SK-N-SH (cell line): Measurements from ENCODE around the gene PZP. TPM values are rescaled to one million over a fixed set of nuclear protein-coding genes. Genes with fewer than 3 reads are reported as not detected.

ENCODE experiments used
- CTCF ChIA-PET: fragments of 300-600, 350-600 bp; formaldehyde crosslinking; extraction: SDS; loops from one replicate; lab custom pipeline; 2021; lab: Yijun Ruan, JAX
- POLR2A ChIA-PET: fragments of 350-600 bp; sonication (Branson Sonifier 250); formaldehyde crosslinking; extraction: SDS; loops from one replicate; lab custom pipeline; 2020; ENCODE audit warnings: antibody characterized with exemption, inconsistent platforms; lab: Yijun Ruan, JAX
- DNase-seq: peaks from one replicate; pipeline ENCODE4 v3.0.0; 2012
- H2AFZ ChIP-seq: fragments of 200-600 bp; sonication (generic); 2 replicates; pipeline ENCODE4 v1.8.1; 2016; ENCODE audit warnings: antibody characterized with exemption, mild to moderate bottlenecking, low read depth
- H3F3A ChIP-seq: fragments of 200-600 bp; sonication (generic); replicated peaks from 2 replicates; pipeline ENCODE3; 2016; ENCODE audit warnings: antibody characterized with exemption, mild to moderate bottlenecking; ENCODE audit not compliant: insufficient read depth
- H3K27ac ChIP-seq, 2 experiments: fragments of 200-500 bp in 1 of 2; fragments of 200-600 bp in 1 of 2; sonication (Bioruptor generic) in 1 of 2; sonication (generic), shearing (Covaris generic) in 1 of 2; 2 replicates each; pipeline versions ENCODE4 v1.5.1 to v1.6.1; 2014 to 2016; ENCODE audit warnings: low read depth in 2 of 2, inconsistent platforms in 1 of 2, low read length in 1 of 2, mild to moderate bottlenecking in 1 of 2, mixed read lengths in 1 of 2
- H3K27me3 ChIP-seq: fragments of 200-600 bp; sonication (generic), shearing (Covaris generic); 2 replicates; pipeline ENCODE4 v1.6.1; 2016; ENCODE audit warnings: mixed run types; ENCODE audit not compliant: insufficient read depth
- H3K36me3 ChIP-seq, 2 experiments: fragments of 200-500 bp in 1 of 2; fragments of 200-600 bp in 1 of 2; sonication (Bioruptor generic) in 1 of 2; sonication (generic) in 1 of 2; replicated peaks in 1 of 2; 2 replicates each; pipeline versions ENCODE3 to v1.5.1; 2014 to 2016; ENCODE audit warnings: low read length in 1 of 2, mild to moderate bottlenecking in 1 of 2; ENCODE audit not compliant: insufficient read depth in 2 of 2, control insufficient read depth in 1 of 2
- H3K4me1 ChIP-seq, 2 experiments: fragments of 200-500 bp in 1 of 2; fragments of 200-600 bp in 1 of 2; sonication (Bioruptor generic) in 1 of 2; sonication (generic), shearing (Covaris generic) in 1 of 2; 2 replicates each; pipeline versions ENCODE4 v1.5.1 to v1.6.1; 2014 to 2016; ENCODE audit warnings: low read depth in 1 of 2, low read length in 1 of 2, mixed run types in 1 of 2; ENCODE audit not compliant: insufficient read depth in 2 of 2, control insufficient read depth in 1 of 2
- H3K4me2 ChIP-seq: fragments of 200-600 bp; sonication (generic), shearing (Covaris generic); 2 replicates; pipeline ENCODE4 v1.6.1; 2017; ENCODE audit warnings: mixed run types
- H3K4me3 ChIP-seq, 2 experiments: fragments of 200-500 bp in 1 of 2; fragments of 200-600 bp in 1 of 2; sonication (Bioruptor generic) in 1 of 2; sonication (generic), shearing (Covaris generic) in 1 of 2; 2 replicates each; pipeline versions ENCODE4 v1.5.1 to v1.8.1; 2014 to 2016; ENCODE audit warnings: low read depth in 2 of 2, inconsistent platforms in 1 of 2, low read length in 1 of 2, mild to moderate bottlenecking in 1 of 2, mixed read lengths in 1 of 2, moderate library complexity in 1 of 2
- H3K79me2 ChIP-seq: fragments of 200-600 bp; sonication (generic); 2 replicates; pipeline ENCODE4 v1.8.1; 2017; ENCODE audit warnings: mild to moderate bottlenecking; ENCODE audit not compliant: insufficient read depth
- H3K9ac ChIP-seq: fragments of 200-600 bp; sonication (generic); 2 replicates; pipeline ENCODE4 v1.6.1; 2017; ENCODE audit warnings: mixed run types
- H3K9me2 ChIP-seq: fragments of 200-600 bp; sonication (generic); 2 replicates; pipeline ENCODE4 v1.6.1; 2017; ENCODE audit warnings: mixed run types
- H3K9me3 ChIP-seq: fragments of 200-600 bp; sonication (generic); 2 replicates; pipeline ENCODE4 v1.6.1; 2017; ENCODE audit warnings: mixed run types, mild to moderate bottlenecking, moderate library complexity
- H4K20me1 ChIP-seq: fragments of 200-600 bp; sonication (generic); 2 replicates; pipeline ENCODE4 v1.6.1; 2017; ENCODE audit warnings: mild to moderate bottlenecking, mixed run types; ENCODE audit not compliant: insufficient read depth
- ELF1 ChIP-seq: IDR thresholded peaks from 2 replicates; pipeline ENCODE4 v1.4.0; 2012
- EP300 ChIP-seq, 2 experiments: IDR thresholded peaks; 2 replicates each; pipeline versions ENCODE4 v1.4.0 to v1.6.1; 2012; ENCODE audit warnings: borderline replicate concordance in 1 of 2, low read depth in 1 of 2, low read length in 1 of 2
- EZH2phosphoT487 ChIP-seq: fragments of 200-600 bp; sonication (generic); IDR thresholded peaks from 2 replicates; pipeline ENCODE4 v1.6.1; 2017; ENCODE audit warnings: low read depth, mixed run types, mild to moderate bottlenecking, antibody characterized with exemption, moderate library complexity, borderline replicate concordance
- FOXM1 ChIP-seq: IDR thresholded peaks from 2 replicates; pipeline ENCODE4 v1.4.0; 2012; ENCODE audit warnings: low read depth, mild to moderate bottlenecking
- GABPA ChIP-seq: IDR thresholded peaks from 2 replicates; pipeline ENCODE4 v1.4.0; 2012; ENCODE audit warnings: low read depth, mild to moderate bottlenecking
- GATA2 ChIP-seq: sonication (generic); formaldehyde crosslinking; IDR thresholded peaks from 2 replicates; pipeline ENCODE4 v1.5.0; 2020; ENCODE audit warnings: mild to moderate bottlenecking, missing genetic modification reagents
- JUND ChIP-seq: IDR thresholded peaks from 2 replicates; pipeline ENCODE4 v1.4.0; 2012
- NFIC ChIP-seq: IDR thresholded peaks from 2 replicates; pipeline ENCODE4 v1.4.0; 2012; ENCODE audit warnings: borderline replicate concordance
- NRF1 ChIP-seq: IDR thresholded peaks from 2 replicates; pipeline ENCODE4 v1.6.1; 2012; ENCODE audit warnings: low read depth, mild to moderate bottlenecking, low read length
- RAD21 ChIP-seq: IDR thresholded peaks from 2 replicates; pipeline ENCODE4 v1.6.1; 2012; ENCODE audit warnings: mild to moderate bottlenecking, low read length
- REST ChIP-seq: IDR thresholded peaks from 2 replicates; pipeline ENCODE4 v1.6.1; 2012; ENCODE audit warnings: mild to moderate bottlenecking, low read depth, low read length, moderate library complexity
- SIN3A ChIP-seq: IDR thresholded peaks from 2 replicates; pipeline ENCODE4 v1.6.1; 2012; ENCODE audit warnings: low read depth, mild to moderate bottlenecking, low read length, moderate library complexity, borderline replicate concordance
- TAF1 ChIP-seq: IDR thresholded peaks from 2 replicates; pipeline ENCODE4 v1.6.1; 2012; ENCODE audit warnings: low read depth, mild to moderate bottlenecking, low read length, moderate library complexity, borderline replicate concordance
- ZBTB33 ChIP-seq: IDR thresholded peaks from 2 replicates; pipeline ENCODE4 v1.4.0; 2012; ENCODE audit warnings: low read depth, borderline replicate concordance
- WGBS: methylation state at CpG from one replicate; pipeline ENCODE4 v1.1.6; 2017; ENCODE audit warnings: low lambda C conversion rate; 5-methylcytosine and 5-hydroxymethylcytosine counted together
- polyA plus RNA-seq, 3 experiments: library from polyadenylated mRNA; depleted of rRNA; stranded (reverse); fragments of >200 nt; gene quantifications; 2 replicates each; pipeline ENCODE4 v1.2.3, GENCODE V29; 2012
- TF ChIP-seq, protein P1 (sequence below): IDR thresholded peaks from 2 replicates; pipeline ENCODE4; 2012
- TF ChIP-seq, protein P2 (sequence below): IDR thresholded peaks from 2 replicates; pipeline ENCODE4 v1.4.0; 2012; ENCODE audit warnings: low read depth
- TF ChIP-seq, protein P3 (sequence below): fragments of 200-600 bp; sonication (generic); IDR thresholded peaks from 2 replicates; pipeline ENCODE4 v1.6.1; 2017; ENCODE audit warnings: antibody characterized with exemption, mild to moderate bottlenecking, moderate library complexity

Gene PZP
- polyA plus RNA-seq, 1 of the 3 experiments (the other 2 are of a cell fraction), result not detected

- TF ChIP-seq NRF1, result no peak
- TF ChIP-seq REST, result no peak
- TF ChIP-seq GATA2 (CRISPR knock-in tag), result no peak
- TF ChIP-seq, protein P1, sequence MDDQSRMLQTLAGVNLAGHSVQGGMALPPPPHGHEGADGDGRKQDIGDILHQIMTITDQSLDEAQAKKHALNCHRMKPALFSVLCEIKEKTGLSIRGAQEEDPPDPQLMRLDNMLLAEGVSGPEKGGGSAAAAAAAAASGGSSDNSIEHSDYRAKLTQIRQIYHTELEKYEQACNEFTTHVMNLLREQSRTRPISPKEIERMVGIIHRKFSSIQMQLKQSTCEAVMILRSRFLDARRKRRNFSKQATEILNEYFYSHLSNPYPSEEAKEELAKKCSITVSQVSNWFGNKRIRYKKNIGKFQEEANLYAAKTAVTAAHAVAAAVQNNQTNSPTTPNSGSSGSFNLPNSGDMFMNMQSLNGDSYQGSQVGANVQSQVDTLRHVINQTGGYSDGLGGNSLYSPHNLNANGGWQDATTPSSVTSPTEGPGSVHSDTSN, result no peak
- TF ChIP-seq SIN3A, result no peak
- no peak for TF ChIP-seq EP300 (IDR thresholded peaks at IDR 0.05; ENCODE audit: borderline replicate concordance in 1 of 2, low read depth in 1 of 2, low read length in 1 of 2)
- no peak for TF ChIP-seq RAD21
- no peak for TF ChIP-seq EZH2phosphoT487
- TF ChIP-seq FOXM1, result no peak
- no peak for TF ChIP-seq GABPA
- TF ChIP-seq NFIC, result no peak
- TF ChIP-seq ELF1, result no peak
- no peak for TF ChIP-seq ZBTB33
- TF ChIP-seq TAF1, result no peak
- TF ChIP-seq, protein P2, sequence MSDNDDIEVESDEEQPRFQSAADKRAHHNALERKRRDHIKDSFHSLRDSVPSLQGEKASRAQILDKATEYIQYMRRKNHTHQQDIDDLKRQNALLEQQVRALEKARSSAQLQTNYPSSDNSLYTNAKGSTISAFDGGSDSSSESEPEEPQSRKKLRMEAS, result no peak
- no peak for TF ChIP-seq JUND
- TF ChIP-seq, protein P3, sequence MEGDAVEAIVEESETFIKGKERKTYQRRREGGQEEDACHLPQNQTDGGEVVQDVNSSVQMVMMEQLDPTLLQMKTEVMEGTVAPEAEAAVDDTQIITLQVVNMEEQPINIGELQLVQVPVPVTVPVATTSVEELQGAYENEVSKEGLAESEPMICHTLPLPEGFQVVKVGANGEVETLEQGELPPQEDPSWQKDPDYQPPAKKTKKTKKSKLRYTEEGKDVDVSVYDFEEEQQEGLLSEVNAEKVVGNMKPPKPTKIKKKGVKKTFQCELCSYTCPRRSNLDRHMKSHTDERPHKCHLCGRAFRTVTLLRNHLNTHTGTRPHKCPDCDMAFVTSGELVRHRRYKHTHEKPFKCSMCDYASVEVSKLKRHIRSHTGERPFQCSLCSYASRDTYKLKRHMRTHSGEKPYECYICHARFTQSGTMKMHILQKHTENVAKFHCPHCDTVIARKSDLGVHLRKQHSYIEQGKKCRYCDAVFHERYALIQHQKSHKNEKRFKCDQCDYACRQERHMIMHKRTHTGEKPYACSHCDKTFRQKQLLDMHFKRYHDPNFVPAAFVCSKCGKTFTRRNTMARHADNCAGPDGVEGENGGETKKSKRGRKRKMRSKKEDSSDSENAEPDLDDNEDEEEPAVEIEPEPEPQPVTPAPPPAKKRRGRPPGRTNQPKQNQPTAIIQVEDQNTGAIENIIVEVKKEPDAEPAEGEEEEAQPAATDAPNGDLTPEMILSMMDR, result no peak
- Histone ChIP-seq H4K20me1 (no peaks in the 10 kb centered on the region), H3F3A (no peaks in the 10 kb centered on the region), H3K4me1 (no peaks in the 10 kb centered on the region), H3K27ac (no peak overlapping the region), H3K4me3 (no peak overlapping the region), H3K27me3 (no peaks in the 10 kb centered on the region), H3K36me3 (no peaks in the 10 kb centered on the region), H3K9ac (no peak overlapping the region), H3K9me3 (no peaks in the 10 kb centered on the region), H3K9me2 (no peaks in the 10 kb centered on the region), H2AFZ (no peak overlapping the region), H3K4me2 (no peak overlapping the region), H3K79me2 (no peaks in the 10 kb centered on the region)
- CTCF ChIA-PET, result no interaction called here
- no peak for DNase-seq
- POLR2A ChIA-PET, result no interaction called here
- WGBS, result 17% methylated on average over 4 of the region's 4 CpGs
These were observed 104.1 kb downstream of the PZP start for GRCh38 chr12:9104087-9104486.
